Astrocyte of the spinal cord (primary cell): ENCODE measurements around the gene SELENOW.

Experiments used
- DNase-seq: peaks from one replicate; pipeline ENCODE4 v3.0.0; 2011; ENCODE audit warnings: low read depth, low spot score
- H3K4me3 ChIP-seq: 2 replicates; pipeline ENCODE4 v1.5.1; 2011; ENCODE audit warnings: low read depth, mild to moderate bottlenecking, low read length, moderate library complexity
- CTCF ChIP-seq: IDR thresholded peaks from 2 replicates; pipeline ENCODE4 v1.5.1; 2012; ENCODE audit warnings: low read depth, mild to moderate bottlenecking, low read length, inconsistent platforms
- in situ Hi-C: cut with HindIII; loops from 2 replicates; pipeline ENCODE4 v1.10.0; 2017; ENCODE audit warnings: low sequenced_read_pairs

SELENOW gene

GRCh38 chr19:47756953-47757608 is 21.4 kb upstream of the SELENOW start:
- no peak overlapping the region for H3K4me3 ChIP-seq
- no peak for DNase-seq
- in situ Hi-C loops = no loop called here
- no peak for TF ChIP-seq CTCF

- in situ Hi-C loops = no loop called here
- no peak for TF ChIP-seq CTCF
- H3K4me3 ChIP-seq = no peak overlapping the region
- DNase-seq = no peak
Observed at GRCh38 chr19:47757617-47758442, 20.7 kb upstream of the SELENOW start.

DNA sequence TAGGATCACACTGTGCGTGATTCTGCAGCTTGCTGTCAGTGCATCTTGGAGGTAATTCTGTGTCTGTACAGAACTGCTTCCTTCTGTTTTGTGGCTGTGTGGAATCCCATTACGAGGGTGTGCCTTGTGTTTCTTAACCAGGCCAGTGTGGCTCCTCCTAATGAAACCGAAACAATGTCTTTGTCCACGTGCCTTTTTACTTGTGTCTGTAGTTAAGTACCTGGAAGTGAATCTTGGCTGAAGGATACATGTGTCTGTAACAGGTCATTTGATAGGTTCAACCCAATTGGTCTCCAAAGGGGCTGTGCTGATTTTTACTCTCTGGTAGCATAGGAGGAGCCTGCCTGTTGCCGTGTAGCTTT is 20.1 kb upstream of the SELENOW start:
- H3K4me3 ChIP-seq = no peak overlapping the region
- in situ Hi-C loops = no loop called here
- no peak for DNase-seq
- no peak for TF ChIP-seq CTCF

DNA sequence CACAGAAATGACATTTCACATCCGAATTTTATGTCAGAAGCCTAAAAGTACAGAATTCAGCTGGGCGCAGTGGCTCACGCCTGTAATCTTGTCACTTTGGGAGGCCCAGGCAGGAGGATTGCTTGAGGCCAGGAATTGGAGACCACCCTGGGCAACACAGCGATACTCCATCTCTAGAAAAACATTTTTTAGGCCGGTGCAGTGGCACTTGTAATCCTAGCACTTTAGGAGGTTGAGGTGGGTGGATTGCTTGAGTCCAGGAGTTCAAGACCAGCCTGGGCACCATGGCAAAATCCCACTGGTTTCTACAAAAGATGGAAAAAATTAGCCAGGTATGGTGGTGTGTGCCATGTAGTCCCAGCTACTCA is 17.9 kb upstream of the SELENOW start:
- no peak for TF ChIP-seq CTCF

DNA sequence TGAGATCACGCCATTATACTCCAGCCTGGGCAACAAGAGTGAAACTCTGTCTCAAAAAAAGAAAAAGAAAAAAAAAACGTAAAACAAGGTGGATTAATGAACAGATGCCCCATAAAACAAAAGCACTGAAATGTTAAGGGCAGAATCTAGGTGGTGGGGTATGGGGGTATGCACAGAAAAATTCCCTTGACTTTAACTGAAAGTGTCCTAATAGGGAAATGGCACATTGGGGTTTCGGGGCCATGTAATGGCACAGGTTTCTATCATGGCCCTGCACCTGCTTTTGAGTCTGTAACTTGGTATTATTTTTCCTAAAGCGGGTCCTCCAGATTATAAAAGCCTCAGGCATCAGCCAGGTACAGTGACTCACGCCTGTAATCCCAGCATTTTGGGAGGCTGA is 16.9 kb upstream of the SELENOW start:
- in situ Hi-C loops = no loop called here
- no peak for DNase-seq
- no peak overlapping the region for H3K4me3 ChIP-seq
- no peak for TF ChIP-seq CTCF

More for the DNA sequence above, 17.9 kb upstream of the SELENOW start:
- DNase-seq = no peak
- no peak overlapping the region for H3K4me3 ChIP-seq
- in situ Hi-C loops = no loop called here

GRCh38 chr19:47762151-47762550 is 16.4 kb upstream of the SELENOW start:
- H3K4me3 ChIP-seq = no peak overlapping the region
- no peak for DNase-seq
- no peak for TF ChIP-seq CTCF
- in situ Hi-C loops = no loop called here
